Neural crest cell (in vitro differentiated cells): Measurements from ENCODE around the gene HS3ST5. TPM values are rescaled to one million over a fixed set of nuclear protein-coding genes. Genes with fewer than 3 reads are reported as not detected.

ENCODE experiments used
- DNase-seq: peaks from one replicate; pipeline ENCODE4 v3.0.0; 2021; ENCODE audit warnings: low read depth, mixed read lengths, low spot score
- H3K27ac Mint-ChIP-seq: one replicate; pipeline ENCODE4 v1.8.0; 2021; ENCODE audit warnings: mild to moderate bottlenecking, mixed read lengths; ENCODE audit not compliant: unreplicated experiment
- H3K27me3 Mint-ChIP-seq: 2 replicates; pipeline ENCODE4 v1.8.0; 2021; ENCODE audit warnings: low read depth, mild to moderate bottlenecking, mixed read lengths
- H3K36me3 Mint-ChIP-seq: 2 replicates; pipeline ENCODE4 v1.8.0; 2021; ENCODE audit warnings: low read depth, mild to moderate bottlenecking, mixed read lengths
- H3K4me1 Mint-ChIP-seq: 2 replicates; pipeline ENCODE4 v1.8.0; 2021; ENCODE audit warnings: mixed read lengths
- H3K4me3 Mint-ChIP-seq: one replicate; pipeline ENCODE4 v1.8.0; 2021; ENCODE audit warnings: mild to moderate bottlenecking, mixed read lengths
- H3K9me3 Mint-ChIP-seq: 2 replicates; pipeline ENCODE4 v1.8.0; 2021; ENCODE audit warnings: mixed read lengths
- CTCF ChIP-seq: fragments of 200-600 bp; sonication (generic); conservative IDR thresholded peaks from 2 replicates; pipeline ENCODE4 v1.5.0; 2021; ENCODE audit warnings: antibody characterized with exemption, mild to moderate bottlenecking
- total RNA-seq: library from RNA; stranded (reverse); gene quantifications from 2 replicates; pipeline ENCODE4 v1.2.1, GENCODE V29; 2021

Gene HS3ST5
- total RNA-seq, 1 donor from 2014 or later, result 0.26 TPM

- Mint-ChIP-seq H3K27me3 (no peaks in the 10 kb centered on the region), H3K36me3 (no peaks in the 10 kb centered on the region), H3K4me1 (no peaks in the 10 kb centered on the region), H3K27ac (no peak overlapping the region), H3K4me3 (no peak overlapping the region), H3K9me3 (no peaks in the 10 kb centered on the region)
- no peak for DNase-seq
- no peak for TF ChIP-seq CTCF
These were observed 332.3 kb downstream of the HS3ST5 start for GRCh38 chr6:114010540-114010939.

- Mint-ChIP-seq H3K4me1 (no peaks in the 10 kb centered on the region), H3K4me3 (no peak overlapping the region), H3K27ac (no peak overlapping the region), H3K36me3 (no peaks in the 10 kb centered on the region), H3K9me3 (peaks cover 4% of the 10 kb centered on the region), H3K27me3 (no peaks in the 10 kb centered on the region)
- DNase-seq, result no peak
- no peak for TF ChIP-seq CTCF
These were observed 333.6 kb downstream of the HS3ST5 start for GRCh38 chr6:114009192-114009591.

- no peaks in the 10 kb centered on the region for H3K27me3 Mint-ChIP-seq
- peaks cover 4% of the 10 kb centered on the region for H3K9me3 Mint-ChIP-seq
- no peaks in the 10 kb centered on the region for H3K4me1 Mint-ChIP-seq
- no peak for TF ChIP-seq CTCF
- H3K4me3 Mint-ChIP-seq, result no peak overlapping the region
- no peak for DNase-seq
- no peak overlapping the region for H3K27ac Mint-ChIP-seq
- H3K36me3 Mint-ChIP-seq, result no peaks in the 10 kb centered on the region
These were observed 334.5 kb downstream of the HS3ST5 start for GRCh38 chr6:114008331-114008730.

GRCh38 chr6:114007516-114007915 lies 335.3 kb downstream of the HS3ST5 start:
- no peak for TF ChIP-seq CTCF
- Mint-ChIP-seq H3K27ac (no peak overlapping the region), H3K9me3 (peaks cover 4% of the 10 kb centered on the region), H3K27me3 (no peaks in the 10 kb centered on the region), H3K36me3 (no peaks in the 10 kb centered on the region), H3K4me1 (no peaks in the 10 kb centered on the region), H3K4me3 (no peak overlapping the region)
- DNase-seq, result no peak
